Activated naive CD4-positive, alpha-beta T cell treated with Interleukin-2 at 50 U/mL for 16 hours (primary cell): ENCODE measurements around the gene GTF3C1.

Experiments used
- DNase-seq: peaks from one replicate; pipeline ENCODE4 v3.0.0-alpha.2; 2020

Gene GTF3C1

DNA sequence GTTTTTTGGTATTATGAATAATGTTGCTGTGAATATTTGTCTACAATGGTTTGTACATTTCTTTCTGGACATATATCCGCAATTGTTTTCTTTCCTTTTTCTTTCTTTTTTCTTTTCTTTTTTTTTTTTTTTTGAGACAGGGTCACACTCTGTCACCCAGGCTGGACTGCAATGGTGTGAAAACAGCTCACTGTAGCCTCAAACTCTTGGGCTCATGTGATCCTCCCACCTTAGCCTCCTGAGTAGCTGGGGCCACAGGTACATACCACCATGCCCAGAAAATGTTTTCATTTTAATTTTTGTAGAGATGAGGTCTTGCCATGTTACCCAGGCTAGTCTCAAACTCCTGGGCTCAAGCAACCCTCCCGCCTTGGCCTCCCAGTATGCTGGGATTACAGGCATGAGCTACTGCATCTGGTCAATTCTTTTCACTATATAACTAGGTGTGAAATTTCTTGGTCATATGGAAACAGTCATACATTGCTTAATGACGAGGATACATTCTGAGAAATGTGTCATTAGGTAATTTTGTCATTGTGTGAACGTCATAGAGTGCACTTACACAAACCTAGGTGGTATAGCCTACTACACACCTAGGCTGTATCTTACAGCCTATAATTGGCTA, 132.6 kb downstream of the GTF3C1 start:
- DNase-seq = no peak

- no peak for DNase-seq
Measured at GRCh38 chr16:27414788-27415431, 134.8 kb downstream of the GTF3C1 start.

- no peak for DNase-seq
Measured at GRCh38 chr16:27413956-27414355, 135.8 kb downstream of the GTF3C1 start.

DNA sequence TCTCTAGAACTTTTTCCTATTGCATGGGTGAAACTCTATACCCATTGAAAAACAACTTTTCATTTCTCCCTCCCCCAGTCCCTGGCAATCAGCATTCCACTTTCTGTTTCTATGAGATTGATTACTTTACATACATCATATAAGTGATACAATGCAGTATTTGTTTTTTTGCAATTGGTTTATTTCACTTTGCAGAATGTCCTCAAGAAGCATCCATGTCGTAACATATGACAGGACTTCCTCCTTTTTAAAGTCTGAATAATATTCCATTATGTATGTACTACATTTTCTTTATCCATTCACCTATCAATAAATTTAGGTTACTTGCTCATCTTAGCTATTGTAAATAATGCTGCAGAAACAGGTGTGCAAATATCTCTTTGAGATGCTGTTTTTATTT, 139.0 kb downstream of the GTF3C1 start:
- DNase-seq = no peak
